B cell (primary cell): ENCODE results near the gene DDX59. TPM values are rescaled to one million over a fixed set of nuclear protein-coding genes. Genes with fewer than 3 reads are reported as not detected.
A peak's percentile ranks its signal among the peaks of the same experiment; 100 is the strongest.

ENCODE experiments used
- ATAC-seq: fragments of 200-7000 bp; cut with Tn5 transposase; one replicate; pipeline ENCODE4 v1.10.0; 2021; ENCODE audit warnings: low read depth, mild to moderate bottlenecking, moderate number of reproducible peaks, moderate library complexity
- CTCF ChIA-PET: fragments of 350-600 bp; sonication (Branson Sonifier 250); formaldehyde crosslinking; loops from one replicate; lab custom pipeline; 2021; ENCODE audit warnings: antibody characterized with exemption, inconsistent platforms; lab: Charles Lee
- POLR2A ChIA-PET: fragments of 350-600 bp; sonication (Branson Sonifier 250); formaldehyde crosslinking; loops from one replicate; lab custom pipeline; 2021; ENCODE audit warnings: antibody characterized with exemption; lab: Charles Lee
- DNase-seq: peaks from one replicate; pipeline ENCODE4 v3.0.0; 2013
- H2AFZ ChIP-seq: 2 replicates; pipeline ENCODE4 v1.6.1; 2012; ENCODE audit warnings: mild to moderate bottlenecking, low read depth, low read length; ENCODE audit not compliant: insufficient read depth, poor library complexity, severe bottlenecking
- H3K27ac ChIP-seq, 2 donors: 1 replicate in 1 of 2; 2 replicates in 1 of 2; pipeline ENCODE4 v1.5.1; 2012 to 2013; ENCODE audit warnings: low read length in 2 of 2, mild to moderate bottlenecking in 2 of 2, moderate library complexity in 1 of 2
- H3K27me3 ChIP-seq, 4 experiments: fragments of 200-600 bp in 1 of 4; sonication (generic) in 1 of 4; replicated peaks in 1 of 4; 1 replicate in 2 of 4; 2 replicates in 2 of 4; pipeline versions ENCODE4 v1.6.1 to v1.7.0; 2013 to 2016; ENCODE audit warnings: low read length in 3 of 4, mild to moderate bottlenecking in 2 of 4, mixed read lengths in 1 of 4, moderate library complexity in 1 of 4; ENCODE audit not compliant: insufficient read depth in 4 of 4, control insufficient read depth in 3 of 4; ENCODE audit errors: control extremely low read depth in 1 of 4
- H3K36me3 ChIP-seq, 2 experiments: replicated peaks in 1 of 2; 1 replicate in 1 of 2; 2 replicates in 1 of 2; pipeline versions ENCODE4 v1.6.1 to v1.7.1; 2013; ENCODE audit warnings: low read length in 1 of 2; ENCODE audit not compliant: insufficient read depth in 2 of 2, control insufficient read depth in 1 of 2; ENCODE audit errors: control extremely low read depth in 1 of 2, extremely low read depth in 1 of 2
- H3K4me1 ChIP-seq, 2 donors: fragments of 200-600 bp in 1 of 2; sonication (generic) in 1 of 2; 1 replicate in 1 of 2; 2 replicates in 1 of 2; pipeline versions ENCODE4 v1.5.1 to v1.6.1; 2013 to 2017; ENCODE audit warnings: low read length in 2 of 2; ENCODE audit not compliant: control insufficient read depth in 2 of 2, insufficient read depth in 2 of 2
- H3K4me2 ChIP-seq: replicated peaks from 2 replicates; pipeline ENCODE3; 2012; ENCODE audit warnings: mild to moderate bottlenecking, low read depth, low read length; ENCODE audit not compliant: poor library complexity, severe bottlenecking
- H3K4me3 ChIP-seq, 5 experiments: fragments of 200-600 bp in 1 of 5; sonication (generic) in 1 of 5; 1 replicate in 3 of 5; 2 replicates in 2 of 5; pipeline versions ENCODE4 v1.5.1 to v1.7.0; 2011 to 2016; ENCODE audit warnings: low read length in 4 of 5, mild to moderate bottlenecking in 4 of 5, low read depth in 2 of 5, control low read depth in 1 of 5, moderate library complexity in 1 of 5; ENCODE audit not compliant: insufficient read depth in 1 of 5; ENCODE audit errors: control extremely low read depth in 1 of 5, extremely low read depth in 1 of 5
- H3K79me2 ChIP-seq: fragments of 200-600 bp; sonication (generic); one replicate; pipeline ENCODE4 v1.6.0; 2016; ENCODE audit warnings: low read length; ENCODE audit not compliant: control insufficient read depth, insufficient read depth
- H3K9ac ChIP-seq: fragments of 200-600 bp; sonication (generic); 2 replicates; pipeline ENCODE4 v1.6.1; 2017; ENCODE audit warnings: mild to moderate bottlenecking, low read length, moderate library complexity
- H3K9me3 ChIP-seq, 3 donors: one replicate each; pipeline versions ENCODE4 v1.6.1 to v1.7.1; 2013; ENCODE audit warnings: low read length in 2 of 3; ENCODE audit not compliant: control insufficient read depth in 2 of 3, insufficient read depth in 1 of 3; ENCODE audit errors: control extremely low read depth in 1 of 3
- H4K20me1 ChIP-seq: 2 replicates; pipeline ENCODE4 v1.6.0; 2012; ENCODE audit warnings: mild to moderate bottlenecking, low read length; ENCODE audit not compliant: insufficient read depth, control insufficient read depth, poor library complexity, severe bottlenecking
- H3K27ac Mint-ChIP-seq: one replicate; pipeline ENCODE4 v1.8.0; 2021; ENCODE audit warnings: mixed read lengths
- H3K27me3 Mint-ChIP-seq: one replicate; pipeline ENCODE4 v1.8.0; 2021; ENCODE audit warnings: mixed read lengths
- H3K4me1 Mint-ChIP-seq: one replicate; pipeline ENCODE4 v1.8.0; 2021; ENCODE audit warnings: mixed read lengths
- H3K4me3 Mint-ChIP-seq: one replicate; pipeline ENCODE4 v1.8.0; 2021; ENCODE audit warnings: mixed read lengths
- H3K9me3 Mint-ChIP-seq: one replicate; pipeline ENCODE4 v1.8.0; 2022; ENCODE audit warnings: mixed read lengths; ENCODE audit not compliant: insufficient read depth
- CTCF ChIP-seq: fragments of 200-600 bp; IDR thresholded peaks from one replicate; pipeline ENCODE4 v1.8.0; 2022; ENCODE audit warnings: antibody characterized with exemption, mild to moderate bottlenecking
- EZH2 ChIP-seq: IDR thresholded peaks from 2 replicates; pipeline ENCODE4 v1.6.1; 2012; ENCODE audit warnings: borderline replicate concordance, low read depth, mild to moderate bottlenecking, moderate library complexity, low read length; ENCODE audit not compliant: insufficient read depth, poor library complexity, severe bottlenecking
- WGBS: methylation state at CpG from one replicate; pipeline ENCODE4 v1.1.5; 2013; ENCODE audit warnings: missing lambda C conversion rate; ENCODE audit not compliant: insufficient coverage; 5-methylcytosine and 5-hydroxymethylcytosine counted together
- intact Hi-C: fragments of 100-400 bp; cut with micrococcal nuclease; formaldehyde crosslinking; loops from one replicate; pipeline ENCODE4 v1.10.0; 2022
- polyA plus RNA-seq: library from polyadenylated mRNA; depleted of rRNA; stranded (reverse); fragments of >200 nt; gene quantifications from 2 replicates; pipeline ENCODE4 v1.2.3, GENCODE V29; 2012
- total RNA-seq, 2 donors: library from RNA; stranded (reverse); fragments of 120-200 nt in 1 of 2; gene quantifications; 1 replicate in 1 of 2; 2 replicates in 1 of 2; pipeline versions ENCODE4 v1.2.3 to v1.2.4, GENCODE V29; 2013 to 2022

Gene DDX59
- total and polyA plus RNA-seq, 2 donors (not counting 1 experiment from before 2014, with no cell fraction given) = 20.2 to 41.9 TPM

GRCh38 chr1:200652378-200652777 lies 17.3 kb downstream of the DDX59 start:
- peaks cover 0 to 33% of the 10 kb centered on the region in 2 experiments for H3K36me3 ChIP-seq
- no peak overlapping the region for H3K27ac ChIP-seq
- H3K4me3 Mint-ChIP-seq = no peak overlapping the region
- DNase-seq (no peak), ATAC-seq (no peak)
- WGBS = 91% methylated on average over 1 of the region's 1 CpG
- intact Hi-C loops = no loop called here
- H2AFZ ChIP-seq = no peak overlapping the region
- no peak for TF ChIP-seq CTCF
- TF ChIP-seq EZH2 = no peak
- no peaks in the 10 kb centered on the region for H3K9me3 Mint-ChIP-seq
- no peaks in the 10 kb centered on the region for H3K79me2 ChIP-seq
- H3K4me3 ChIP-seq = no peak overlapping the region
- no peaks in the 10 kb centered on the region for H3K9me3 ChIP-seq
- ChIA-PET POLR2A (no interaction called here), CTCF (no interaction called here)
- no peaks in the 10 kb centered on the region for H3K27me3 Mint-ChIP-seq
- H3K4me1 ChIP-seq = peaks cover 0 to 7% of the 10 kb centered on the region in 2 donors
- H4K20me1 ChIP-seq = no peaks in the 10 kb centered on the region
- no peak overlapping the region for H3K27ac Mint-ChIP-seq
- no peak overlapping the region for H3K4me2 ChIP-seq
- H3K9ac ChIP-seq = no peak overlapping the region
- H3K27me3 ChIP-seq = no peaks in the 10 kb centered on the region
- H3K4me1 Mint-ChIP-seq = peaks cover 24% of the 10 kb centered on the region

- DNase-seq (peak; percentile 22), ATAC-seq (no peak)
- intact Hi-C loops = no loop called here
- POLR2A ChIA-PET = no interaction called here
- no peak overlapping the region for H3K4me3 ChIP-seq
- H2AFZ ChIP-seq = no peak overlapping the region
- no peaks in the 10 kb centered on the region for H3K79me2 ChIP-seq
- H4K20me1 ChIP-seq = no peaks in the 10 kb centered on the region
- Mint-ChIP-seq H3K27ac (no peak overlapping the region), H3K9me3 (no peaks in the 10 kb centered on the region), H3K4me1 (peaks cover 4% of the 10 kb centered on the region), H3K4me3 (no peak overlapping the region), H3K27me3 (no peaks in the 10 kb centered on the region)
- no peak overlapping the region for H3K9ac ChIP-seq
- peaks cover 3 to 31% of the 10 kb centered on the region in 2 experiments for H3K36me3 ChIP-seq
- no peaks in the 10 kb centered on the region for H3K4me1 ChIP-seq
- H3K4me2 ChIP-seq = no peak overlapping the region
- CTCF ChIA-PET = no interaction called here
- H3K9me3 ChIP-seq = no peaks in the 10 kb centered on the region
- no peak for TF ChIP-seq CTCF
- TF ChIP-seq EZH2 = no peak
- no CpG with 5 or more reads among the region's 4 CpGs for WGBS
- H3K27ac ChIP-seq = no peak overlapping the region
- H3K27me3 ChIP-seq = no peaks in the 10 kb centered on the region
These were observed 23.2 kb downstream of the DDX59 start for GRCh38 chr1:200646515-200646914.
